Mucosa of rectum (tissue), 2 donors: ENCODE measurements around the gene RGS2.

Experiments
- H3K27ac ChIP-seq, 2 donors: one replicate each; pipeline ENCODE4 v1.7.0; 2013; ENCODE audit warnings: inconsistent platforms in 2 of 2, low read depth in 2 of 2, low read length in 2 of 2
- H3K27me3 ChIP-seq, 2 donors: one replicate each; pipeline ENCODE4 v1.7.0; 2013; ENCODE audit warnings: low read length in 2 of 2; ENCODE audit not compliant: control insufficient read depth in 2 of 2, insufficient read depth in 2 of 2
- H3K36me3 ChIP-seq, 2 donors: one replicate each; pipeline ENCODE4 v1.7.0; 2013; ENCODE audit warnings: low read length in 2 of 2; ENCODE audit not compliant: control insufficient read depth in 2 of 2, insufficient read depth in 2 of 2
- H3K4me1 ChIP-seq, 2 donors: one replicate each; pipeline ENCODE4 v1.7.0; 2013; ENCODE audit warnings: low read length in 2 of 2, mild to moderate bottlenecking in 1 of 2; ENCODE audit not compliant: control insufficient read depth in 2 of 2, insufficient read depth in 2 of 2
- H3K4me3 ChIP-seq, 2 donors: one replicate each; pipeline ENCODE4 v1.7.0; 2013; ENCODE audit warnings: low read length in 2 of 2
- H3K9ac ChIP-seq, 2 donors: one replicate each; pipeline ENCODE4 v1.7.0; 2013; ENCODE audit warnings: low read length in 2 of 2, low read depth in 1 of 2, mild to moderate bottlenecking in 1 of 2
- H3K9me3 ChIP-seq, 2 donors: one replicate each; pipeline ENCODE4 v1.7.0; 2013; ENCODE audit warnings: low read length in 2 of 2; ENCODE audit not compliant: control insufficient read depth in 2 of 2
- donor health status: healthy.
- donor health status: Normal muscosa, but diverticular disease.

Gene RGS2

DNA sequence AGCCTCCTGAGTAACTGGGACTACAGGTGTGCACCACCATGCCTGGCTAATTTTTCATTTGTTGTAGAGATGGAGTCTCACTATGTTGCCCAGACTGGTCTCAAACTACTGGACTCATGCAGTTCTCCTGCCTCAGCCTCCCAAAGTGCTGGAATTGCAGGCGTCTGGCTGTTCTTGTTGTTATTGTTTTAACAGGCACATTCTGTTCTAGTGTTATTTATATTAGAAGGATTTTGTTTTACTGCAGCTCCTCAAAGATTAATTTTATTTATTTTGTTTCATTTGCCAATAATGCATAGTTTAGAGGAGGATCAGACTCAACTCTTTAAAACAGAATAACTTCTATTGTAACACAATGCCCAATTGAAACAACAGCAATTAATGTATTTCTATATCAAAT, 35.5 kb downstream of the RGS2 start:
- Histone ChIP-seq H3K36me3 (no peaks in the 10 kb centered on the region), H3K27ac (no peak overlapping the region), H3K9me3 (no peaks in the 10 kb centered on the region), H3K4me1 (no peaks in the 10 kb centered on the region), H3K4me3 (no peak overlapping the region), H3K27me3 (no peaks in the 10 kb centered on the region), H3K9ac (no peak overlapping the region)

DNA sequence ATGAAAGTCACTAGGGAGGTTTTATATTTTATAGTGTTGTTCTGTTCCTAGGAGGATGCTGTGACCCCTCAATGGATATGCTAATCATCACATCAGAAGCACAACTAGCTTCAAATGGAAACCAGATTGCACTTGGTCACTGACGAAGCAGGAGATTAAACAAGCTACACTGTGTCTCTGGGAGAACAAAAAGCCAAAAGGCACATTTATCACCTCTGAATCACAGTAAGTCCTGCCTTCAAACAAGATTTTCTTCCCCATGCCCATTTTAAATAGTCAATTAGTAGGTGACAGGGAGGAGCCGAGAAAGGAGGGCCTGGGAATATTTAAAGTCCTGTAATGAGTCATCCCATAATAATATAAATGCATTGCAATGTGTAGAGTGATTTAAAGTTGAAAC, 38.1 kb downstream of the RGS2 start:
- Histone ChIP-seq H3K27ac (no peak overlapping the region), H3K9ac (no peak overlapping the region), H3K4me3 (no peak overlapping the region), H3K27me3 (no peaks in the 10 kb centered on the region), H3K9me3 (no peaks in the 10 kb centered on the region), H3K36me3 (no peaks in the 10 kb centered on the region), H3K4me1 (no peaks in the 10 kb centered on the region)

DNA sequence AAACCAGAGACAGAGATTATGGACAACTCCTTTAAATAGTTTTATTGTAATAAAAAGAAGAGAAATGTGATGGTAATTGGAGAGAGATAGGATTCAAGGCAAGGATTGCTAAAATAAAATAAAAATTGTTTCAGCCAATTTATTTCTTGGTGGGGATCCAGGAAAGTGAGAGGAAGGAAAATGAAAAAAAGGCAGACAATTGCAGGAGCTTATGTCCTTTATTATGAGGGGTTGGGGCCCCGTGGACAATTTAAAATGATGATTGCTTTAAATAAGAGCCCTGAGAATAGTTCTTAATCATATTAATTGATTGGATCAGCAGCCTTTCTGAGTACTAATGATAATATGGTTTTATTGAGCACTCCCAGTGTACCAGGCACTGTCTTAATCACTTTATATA, 40.2 kb downstream of the RGS2 start:
- no peaks in the 10 kb centered on the region for H3K27me3 ChIP-seq
- no peaks in the 10 kb centered on the region for H3K9me3 ChIP-seq
- H3K27ac ChIP-seq = no peak overlapping the region
- H3K9ac ChIP-seq = no peak overlapping the region
- H3K4me3 ChIP-seq = no peak overlapping the region
- H3K36me3 ChIP-seq = no peaks in the 10 kb centered on the region
- H3K4me1 ChIP-seq = no peaks in the 10 kb centered on the region

DNA sequence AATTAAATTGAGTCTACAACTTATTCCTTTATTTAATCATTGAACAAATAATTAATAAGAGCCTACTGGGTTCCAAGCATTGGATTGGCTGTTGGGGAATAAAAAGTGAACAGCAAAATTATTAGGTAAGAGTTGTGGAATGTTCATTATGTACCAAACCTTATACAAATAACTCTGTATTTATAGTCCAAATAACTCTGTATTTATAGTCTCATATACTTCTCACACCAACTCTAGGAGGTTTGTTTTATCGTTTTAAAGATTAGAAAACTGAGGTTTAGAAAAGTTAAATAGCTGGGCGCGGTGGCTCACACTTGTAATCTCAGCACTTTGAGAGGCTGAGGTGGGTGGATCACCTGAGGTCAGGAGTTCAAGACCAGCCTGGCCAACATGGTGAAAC, 40.6 kb downstream of the RGS2 start:
- Histone ChIP-seq H3K36me3 (no peaks in the 10 kb centered on the region), H3K27me3 (no peaks in the 10 kb centered on the region), H3K27ac (no peak overlapping the region), H3K9me3 (no peaks in the 10 kb centered on the region), H3K9ac (no peak overlapping the region), H3K4me3 (no peak overlapping the region), H3K4me1 (no peaks in the 10 kb centered on the region)

DNA sequence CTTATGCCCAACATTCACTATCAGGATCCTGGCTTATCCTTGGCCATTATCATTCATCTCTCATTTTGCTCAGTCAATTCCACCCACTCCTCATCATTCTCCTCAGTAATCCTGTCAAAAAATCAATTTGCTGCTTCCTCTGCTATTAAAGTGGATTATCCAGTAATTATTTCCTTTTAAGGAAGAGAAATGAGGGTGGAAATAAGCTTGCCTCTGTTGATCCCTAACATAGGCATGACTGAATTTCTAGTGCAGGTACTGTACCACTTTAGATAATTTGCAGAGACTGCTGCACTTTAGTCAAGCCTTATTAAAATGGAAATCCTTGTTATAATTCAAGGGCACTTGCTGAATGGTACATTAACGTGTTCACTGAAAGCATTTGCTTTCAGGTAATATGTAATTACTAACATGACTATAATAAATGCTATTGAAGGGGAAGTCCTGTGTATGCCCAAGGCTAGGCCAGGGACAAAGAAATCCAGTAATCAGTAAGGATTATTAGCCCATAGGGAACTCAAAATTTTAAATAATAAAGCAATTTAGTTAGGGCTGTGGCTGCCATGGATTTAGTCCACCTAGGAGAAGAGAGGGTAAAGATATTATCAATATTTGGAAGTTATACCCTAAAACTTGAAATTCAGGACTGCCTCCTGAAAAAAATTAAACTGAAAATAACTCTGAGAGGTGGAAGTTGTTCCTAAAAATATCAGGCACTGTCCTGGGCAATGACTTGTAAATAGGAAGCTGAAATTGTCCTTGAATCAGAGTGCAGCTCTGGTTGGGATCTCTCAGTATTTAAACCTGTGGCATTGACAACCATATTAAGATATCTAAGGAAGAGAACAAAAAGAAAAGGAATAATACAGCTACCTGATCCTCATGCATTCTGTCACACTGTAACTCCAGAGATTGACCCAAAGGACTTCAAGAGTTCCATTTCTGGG, 43.4 kb downstream of the RGS2 start:
- Histone ChIP-seq H3K27me3 (no peaks in the 10 kb centered on the region), H3K4me1 (no peaks in the 10 kb centered on the region), H3K9me3 (no peaks in the 10 kb centered on the region), H3K9ac (no peak overlapping the region), H3K27ac (no peak overlapping the region), H3K36me3 (no peaks in the 10 kb centered on the region), H3K4me3 (no peak overlapping the region)

DNA sequence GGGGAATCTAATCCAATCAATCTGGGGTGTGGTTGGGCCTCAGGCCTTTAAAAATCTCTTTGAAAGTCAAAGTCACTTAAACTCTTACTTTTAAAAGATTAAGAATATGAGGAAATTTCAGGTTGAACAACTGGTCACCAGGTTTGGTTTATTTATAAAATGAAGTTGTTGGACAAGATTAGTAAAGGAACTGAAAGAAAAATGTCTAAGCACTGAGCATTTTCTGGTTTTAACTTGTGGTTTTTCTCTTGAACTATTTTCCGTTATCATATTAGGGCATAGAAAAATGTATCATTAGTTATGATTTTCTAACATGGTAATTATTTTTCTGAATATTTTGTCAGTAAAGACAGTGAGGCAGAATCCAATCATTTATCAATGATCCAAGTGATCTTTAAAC, 49.6 kb downstream of the RGS2 start:
- no peaks in the 10 kb centered on the region for H3K36me3 ChIP-seq
- H3K4me3 ChIP-seq = no peak overlapping the region
- H3K4me1 ChIP-seq = no peaks in the 10 kb centered on the region
- no peak overlapping the region for H3K27ac ChIP-seq
- H3K27me3 ChIP-seq = no peaks in the 10 kb centered on the region
- no peaks in the 10 kb centered on the region for H3K9me3 ChIP-seq
- no peak overlapping the region for H3K9ac ChIP-seq

DNA sequence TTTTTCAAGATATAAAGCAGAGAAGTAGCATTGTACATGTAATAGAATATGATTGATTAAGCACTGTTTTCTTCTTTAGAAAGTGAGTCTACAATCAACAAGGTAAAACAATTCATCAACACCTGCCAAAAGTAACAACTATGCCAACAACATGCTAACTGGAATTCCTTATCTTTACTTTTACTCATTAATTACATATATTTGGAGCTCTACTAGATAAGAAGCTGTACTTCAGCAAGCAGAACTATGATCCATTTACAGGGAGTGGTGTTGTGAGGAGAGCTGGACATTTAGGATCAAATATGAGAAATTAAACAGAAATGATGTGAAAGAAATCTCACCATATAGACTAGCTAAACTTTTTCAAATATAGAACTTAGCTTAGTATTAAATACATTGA, 51.0 kb downstream of the RGS2 start:
- Histone ChIP-seq H3K9me3 (no peaks in the 10 kb centered on the region), H3K4me3 (no peak overlapping the region), H3K4me1 (no peaks in the 10 kb centered on the region), H3K27ac (no peak overlapping the region), H3K27me3 (no peaks in the 10 kb centered on the region), H3K9ac (no peak overlapping the region), H3K36me3 (no peaks in the 10 kb centered on the region)

DNA sequence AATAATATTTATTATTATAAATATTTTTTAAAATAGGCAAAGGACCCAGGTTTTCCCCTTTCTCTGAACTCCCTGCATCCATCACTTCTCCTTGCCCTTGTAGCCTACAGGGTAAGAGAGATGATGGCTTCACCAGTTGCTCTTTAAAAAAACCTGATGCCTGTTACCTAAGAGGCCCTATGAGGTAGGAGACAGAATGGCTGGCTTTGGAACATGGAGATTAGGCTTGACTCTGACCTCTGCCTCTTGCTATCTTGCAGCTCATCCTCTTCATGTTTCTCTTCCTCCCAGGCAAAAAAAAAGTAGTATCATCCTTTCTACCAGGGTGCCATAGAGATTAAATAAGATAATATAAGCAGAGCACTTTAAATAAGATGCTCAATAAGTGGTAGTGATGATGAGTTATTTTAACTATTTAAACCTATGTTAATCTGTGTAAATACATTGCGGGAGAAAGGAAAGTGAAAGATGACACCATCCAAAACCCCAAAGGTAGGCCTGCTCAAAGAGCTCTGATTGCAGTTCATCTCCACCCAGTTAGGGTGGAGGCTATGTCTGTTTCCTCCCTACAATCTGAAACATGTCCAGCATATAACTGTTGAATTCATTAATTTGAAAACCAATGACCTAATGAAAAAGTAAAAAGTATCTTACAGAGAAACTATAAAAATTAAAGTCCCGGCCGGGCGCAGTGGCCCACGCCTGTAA, 51.8 kb downstream of the RGS2 start:
- Histone ChIP-seq H3K27me3 (no peaks in the 10 kb centered on the region), H3K4me3 (no peak overlapping the region), H3K36me3 (no peaks in the 10 kb centered on the region), H3K27ac (no peak overlapping the region), H3K9ac (no peak overlapping the region), H3K4me1 (no peaks in the 10 kb centered on the region), H3K9me3 (no peaks in the 10 kb centered on the region)

DNA sequence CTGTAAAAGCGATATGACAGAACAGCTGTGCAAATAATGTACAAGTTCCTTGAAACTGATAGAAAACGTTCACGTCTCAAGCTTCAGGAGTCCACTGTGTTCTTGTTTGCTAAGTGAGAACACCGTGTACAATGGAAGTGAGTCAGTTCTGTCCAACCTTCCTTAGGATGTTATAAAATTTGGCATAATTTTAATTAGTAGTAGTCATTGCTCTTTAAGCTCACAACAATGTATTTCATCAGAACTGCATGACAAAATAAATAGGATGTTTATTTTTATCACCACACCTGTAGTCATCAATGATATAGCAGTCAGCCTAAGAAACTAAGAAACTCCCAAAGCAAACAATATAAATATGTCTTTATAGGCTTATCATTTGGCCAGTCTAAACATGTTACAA, 53.0 kb downstream of the RGS2 start:
- no peaks in the 10 kb centered on the region for H3K36me3 ChIP-seq
- H3K4me1 ChIP-seq = no peaks in the 10 kb centered on the region
- H3K27me3 ChIP-seq = no peaks in the 10 kb centered on the region
- H3K4me3 ChIP-seq = no peak overlapping the region
- H3K9ac ChIP-seq = no peak overlapping the region
- no peaks in the 10 kb centered on the region for H3K9me3 ChIP-seq
- H3K27ac ChIP-seq = no peak overlapping the region
